HG03280 (cell line): ENCODE measurements around the gene GPHN.

Experiments
- ATAC-seq: cut with Tn5 transposase; IDR thresholded peaks from one replicate; pipeline ENCODE4 v1.9.1; 2021; ENCODE audit warnings: mild to moderate bottlenecking, moderate library complexity; ENCODE audit not compliant: unreplicated experiment

The GPHN gene

GRCh38 chr14:67137744-67138371 is 629.9 kb downstream of the GPHN start:
- no peak for ATAC-seq

DNA sequence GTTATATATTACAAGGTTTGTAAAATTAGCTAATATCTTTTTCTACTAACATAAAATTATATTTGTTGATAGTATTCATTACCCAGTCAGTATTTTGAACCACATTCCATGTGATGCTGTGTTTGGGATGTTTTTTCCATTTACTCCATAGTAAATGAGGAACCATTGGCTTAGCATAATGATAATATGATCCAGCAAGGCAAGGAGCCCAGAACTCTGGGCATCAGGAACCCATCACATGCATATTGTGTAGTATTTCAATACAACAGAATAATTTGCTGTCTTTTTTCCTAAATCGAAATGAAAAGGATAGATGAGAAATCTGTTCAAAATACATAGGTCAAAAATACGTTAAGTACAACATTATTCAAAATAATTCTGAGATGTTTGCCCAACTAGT is 632.6 kb downstream of the GPHN start:
- no peak for ATAC-seq

GRCh38 chr14:67141146-67141900 is 633.4 kb downstream of the GPHN start:
- ATAC-seq: no peak

DNA sequence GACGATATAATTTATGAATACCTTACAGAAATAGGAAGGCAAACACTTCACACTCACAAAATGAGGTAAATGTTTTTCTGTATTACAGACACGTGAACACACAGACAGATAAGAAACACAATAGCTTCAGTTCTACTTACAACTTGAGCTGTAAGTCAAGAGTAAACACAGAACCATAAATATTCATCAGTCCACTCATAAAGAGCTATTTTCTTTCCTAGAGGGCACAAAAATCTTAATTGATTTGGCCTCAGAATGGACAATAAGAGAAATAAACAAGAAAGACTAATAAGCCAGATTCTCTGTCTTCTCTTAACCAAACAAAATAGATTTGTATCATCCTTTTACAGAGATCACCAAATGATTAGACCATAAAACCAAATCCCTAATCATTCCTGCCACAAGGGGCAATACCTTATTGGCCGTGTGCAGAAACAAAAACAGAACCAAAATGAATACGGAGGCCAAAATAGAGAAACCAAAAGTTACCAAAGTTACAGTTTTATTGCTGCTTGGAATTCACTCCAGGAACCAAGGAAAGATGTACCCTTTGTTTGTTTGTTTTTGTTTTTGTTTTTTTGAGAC is 643.2 kb downstream of the GPHN start:
- ATAC-seq: no peak

- ATAC-seq: no peak
Measured at GRCh38 chr14:67158566-67158965, 650.6 kb downstream of the GPHN start.

DNA sequence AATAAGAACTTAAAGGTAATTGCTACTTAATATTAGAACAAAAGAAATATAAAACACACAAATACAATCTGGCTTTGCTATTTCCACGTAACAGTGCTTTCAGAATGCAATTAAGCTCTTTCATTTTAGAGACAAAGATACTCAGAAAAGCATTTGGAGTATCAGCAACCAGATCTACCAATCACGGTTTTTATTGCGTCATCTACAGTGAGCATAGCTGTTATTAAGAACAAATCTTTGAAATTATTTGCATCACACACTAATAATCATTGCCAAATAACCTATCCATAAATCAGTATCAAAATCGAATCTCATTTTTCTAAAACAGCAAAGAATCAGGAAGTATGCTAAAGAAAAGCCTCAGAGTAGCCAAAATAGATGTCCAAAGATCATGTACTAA is 654.4 kb downstream of the GPHN start:
- ATAC-seq: no peak

- no peak for ATAC-seq
Measured at GRCh38 chr14:67166450-67166853, 658.5 kb downstream of the GPHN start.

DNA sequence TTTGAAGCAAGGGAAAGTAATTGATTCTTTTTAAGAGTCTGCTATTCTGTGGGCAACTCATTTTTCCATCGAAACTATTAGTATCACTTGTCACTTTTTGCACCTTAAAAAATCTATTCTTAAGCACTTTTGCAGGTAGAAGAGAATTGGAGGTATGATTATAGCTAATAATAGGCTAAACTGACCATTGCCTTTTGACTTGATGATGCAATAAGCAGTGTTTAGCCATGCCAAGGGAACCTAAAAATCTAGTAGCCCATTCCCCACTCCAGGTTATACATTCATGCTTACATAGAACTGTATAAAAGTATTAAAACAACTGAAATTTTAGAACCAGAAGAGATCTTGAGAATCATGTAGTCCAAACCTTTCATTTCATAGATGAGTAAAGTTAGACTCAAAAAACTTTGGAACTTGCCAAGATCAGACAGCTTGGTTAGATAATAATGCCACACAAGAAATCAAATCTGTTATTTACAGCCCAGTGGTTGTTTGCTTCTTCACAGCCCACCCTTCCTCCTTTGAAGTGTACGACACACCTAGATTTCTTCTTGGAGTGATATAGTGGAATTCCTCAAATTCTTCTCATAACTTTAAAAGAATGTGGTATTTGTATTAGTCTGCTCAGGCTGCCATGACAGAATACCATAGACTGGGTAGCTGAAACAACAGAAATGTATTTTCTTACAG is 659.6 kb downstream of the GPHN start:
- ATAC-seq: no peak

DNA sequence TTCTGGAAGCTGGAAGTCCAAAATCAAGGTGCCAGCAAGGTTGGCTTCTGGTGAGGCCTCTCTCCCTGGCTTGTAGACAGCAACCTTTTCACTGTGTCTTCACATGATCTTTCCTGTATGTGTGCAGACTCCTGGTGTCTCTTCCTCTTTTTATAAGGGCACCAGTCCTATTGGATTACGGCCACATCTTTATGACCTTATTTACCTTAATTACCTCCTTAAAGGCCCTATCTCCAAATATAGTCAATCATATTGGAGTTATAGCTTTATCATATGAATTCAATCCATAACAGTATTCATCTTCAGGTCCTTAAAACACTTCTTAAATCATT is 660.1 kb downstream of the GPHN start:
- ATAC-seq: no peak

GRCh38 chr14:67170660-67171059 is 662.7 kb downstream of the GPHN start:
- no peak for ATAC-seq

DNA sequence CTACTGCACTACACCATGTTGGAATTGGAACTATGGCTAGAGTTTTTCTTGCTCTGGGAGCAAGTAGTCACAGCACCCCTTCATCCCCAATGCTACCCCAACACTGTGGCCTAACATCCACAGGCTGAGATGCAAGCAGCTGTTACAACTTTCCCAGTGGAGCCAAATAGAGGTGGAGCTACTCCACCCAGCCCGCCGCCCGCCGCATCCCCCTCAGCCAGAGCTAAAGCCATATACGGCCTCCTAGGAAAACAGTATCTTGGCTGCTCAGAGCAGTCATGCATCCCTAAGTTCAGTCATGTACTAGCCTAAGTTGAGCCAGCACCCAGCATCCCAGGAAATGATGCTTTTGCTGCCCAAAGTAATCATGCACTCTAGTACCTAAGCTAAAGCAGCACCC is 664.1 kb downstream of the GPHN start:
- ATAC-seq: no peak

DNA sequence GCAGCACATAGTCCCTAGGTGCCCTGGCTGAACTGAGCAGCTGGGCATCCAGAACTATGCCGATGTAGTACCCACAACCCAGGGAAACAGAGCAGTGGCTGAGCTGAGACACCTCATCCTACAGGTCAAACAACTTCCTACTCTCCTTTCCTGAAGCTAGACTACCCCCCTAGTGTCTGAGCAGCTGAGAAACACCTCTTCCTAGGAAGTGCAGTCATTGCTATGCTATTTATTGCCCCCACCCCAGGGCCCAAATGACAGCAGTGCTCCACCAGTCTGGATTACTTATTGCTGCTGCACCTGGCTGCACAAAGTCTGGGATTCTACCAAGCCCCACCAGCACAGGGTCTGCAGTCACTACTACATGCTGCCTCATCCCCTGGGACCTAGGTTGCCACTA is 664.6 kb downstream of the GPHN start:
- ATAC-seq: no peak

DNA sequence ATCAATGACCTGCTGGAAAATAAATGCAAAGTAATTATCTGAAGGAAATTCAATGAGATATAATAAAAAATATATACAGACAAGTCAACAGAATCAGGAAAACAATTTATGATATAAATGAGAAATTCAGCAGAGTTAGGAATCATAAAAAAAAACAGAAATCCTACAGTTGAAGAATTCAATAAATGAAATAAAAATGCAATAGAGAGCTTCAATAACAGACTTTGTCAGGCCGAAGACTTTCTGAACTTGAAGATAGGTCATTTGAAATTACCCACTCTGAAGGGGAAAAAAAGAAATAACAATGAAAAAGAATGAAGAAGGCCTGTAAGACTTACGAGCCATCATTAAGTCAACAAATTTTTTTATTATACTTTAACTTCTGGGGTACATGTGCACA is 665.8 kb downstream of the GPHN start:
- ATAC-seq: no peak

GRCh38 chr14:67186172-67186768 is 678.3 kb downstream of the GPHN start:
- peak; percentile 27 for ATAC-seq

- peak; percentile 68 for ATAC-seq
Measured at GRCh38 chr14:67186789-67187584, 679.0 kb downstream of the GPHN start.

DNA sequence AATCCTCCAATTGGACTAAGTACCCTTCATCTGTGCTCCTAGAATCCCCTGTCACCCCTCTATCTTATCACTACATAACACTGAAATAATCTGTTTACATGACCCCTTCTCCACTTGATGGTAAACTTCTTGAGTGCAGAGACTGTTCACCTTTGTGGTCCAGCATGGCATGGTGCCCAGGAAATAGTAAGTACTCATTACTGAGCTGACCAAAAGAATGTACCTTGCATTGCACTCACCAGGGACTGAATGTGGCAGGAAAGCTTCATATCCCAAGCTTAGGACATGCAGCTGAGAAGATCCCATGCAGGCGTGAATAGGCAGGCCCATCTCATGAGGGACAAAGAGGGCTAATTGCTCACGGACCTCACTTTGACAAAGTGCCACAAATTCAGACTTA is 679.9 kb downstream of the GPHN start:
- ATAC-seq: no peak

DNA sequence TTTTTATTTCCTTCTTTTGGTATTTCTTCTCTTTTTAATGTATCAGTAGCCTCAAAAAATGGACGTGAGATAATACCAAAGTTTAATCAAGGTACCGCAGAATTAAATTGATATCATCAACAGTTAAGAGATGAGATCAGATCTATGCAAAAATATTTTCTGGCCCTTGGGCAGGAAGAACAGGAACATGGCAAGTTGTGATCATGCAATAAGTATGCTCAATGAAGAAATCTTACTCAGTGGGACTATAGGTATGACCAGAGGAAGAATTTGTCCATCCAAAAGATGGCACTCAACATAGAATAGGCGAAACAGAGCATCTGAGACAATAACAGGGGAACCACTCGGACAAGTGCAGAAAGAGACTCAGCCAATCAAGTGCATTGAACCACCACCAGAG is 680.4 kb downstream of the GPHN start:
- no peak for ATAC-seq

DNA sequence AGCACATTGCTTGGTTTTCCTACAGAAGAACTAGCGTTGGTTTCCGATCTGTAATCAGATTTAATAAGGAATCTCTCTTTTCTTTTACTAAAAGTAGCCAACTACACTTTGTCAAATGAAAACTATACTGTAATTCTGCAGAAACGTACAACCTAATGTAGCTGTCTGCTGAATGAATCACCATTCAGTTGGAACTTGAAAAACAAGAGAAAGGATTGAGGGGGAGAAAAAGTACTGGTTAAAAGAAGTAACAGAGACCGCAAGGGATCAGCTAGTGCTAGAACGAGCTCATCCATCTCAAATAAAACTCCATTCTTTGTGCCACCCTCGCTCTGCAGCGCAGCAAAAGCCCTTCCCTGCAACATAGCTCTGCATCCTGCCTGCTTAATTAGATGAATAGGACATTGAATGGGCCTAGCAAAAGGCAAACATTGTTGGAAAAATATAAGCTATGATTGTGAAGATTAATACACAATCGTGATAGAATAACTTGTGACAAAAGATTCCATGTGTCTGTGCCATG is 683.9 kb downstream of the GPHN start:
- no peak for ATAC-seq

GRCh38 chr14:67192366-67192765 is 684.4 kb downstream of the GPHN start:
- ATAC-seq: no peak

- no peak for ATAC-seq
Measured at GRCh38 chr14:67195279-67195678, 687.3 kb downstream of the GPHN start.
